SU-DHL-6 (cell line): ENCODE measurements around the gene PLCXD3.

Experiments
- H2AFZ ChIP-seq: fragments of 200-600 bp; sonication (generic); 2 replicates; pipeline ENCODE4 v1.6.1; 2014; ENCODE audit warnings: low read depth, mild to moderate bottlenecking, moderate library complexity, mixed read lengths, antibody characterized with exemption, low read length; ENCODE audit not compliant: severe bottlenecking
- H3F3A ChIP-seq: fragments of 200-600 bp; shearing (Covaris generic); 2 replicates; pipeline ENCODE4 v1.6.0; 2016; ENCODE audit warnings: antibody characterized with exemption, mild to moderate bottlenecking; ENCODE audit not compliant: insufficient read depth
- H3K27ac ChIP-seq: fragments of 200-600 bp; sonication (generic); 2 replicates; pipeline ENCODE4 v1.5.1; 2016; ENCODE audit warnings: low read depth, mild to moderate bottlenecking, low read length, moderate library complexity, mixed read lengths
- H3K27me3 ChIP-seq: fragments of 200-600 bp; sonication (generic), shearing (Covaris generic); 2 replicates; pipeline ENCODE4 v1.6.0; 2014; ENCODE audit warnings: mild to moderate bottlenecking, low read length
- H3K36me3 ChIP-seq: fragments of 200-600 bp; sonication (generic); 2 replicates; pipeline ENCODE4 v1.6.1; 2014; ENCODE audit warnings: mild to moderate bottlenecking, low read length, mixed read lengths
- H3K4me2 ChIP-seq: fragments of 300-600, 200-600 bp; shearing (Covaris generic), sonication (generic); 2 replicates; pipeline ENCODE4 v1.6.0; 2014; ENCODE audit warnings: low read length, low read depth, mild to moderate bottlenecking; ENCODE audit not compliant: poor library complexity, severe bottlenecking
- H3K4me3 ChIP-seq: fragments of 200-600 bp; sonication (generic); 2 replicates; pipeline ENCODE4 v1.5.1; 2014; ENCODE audit warnings: antibody characterized with exemption, low read length, mild to moderate bottlenecking, mixed read lengths; ENCODE audit not compliant: insufficient read depth, poor library complexity, severe bottlenecking
- H3K79me2 ChIP-seq: fragments of 200-600 bp; sonication (generic); 2 replicates; pipeline ENCODE4 v1.6.1; 2014; ENCODE audit warnings: mild to moderate bottlenecking, low read length, moderate library complexity; ENCODE audit not compliant: insufficient read depth
- H3K9ac ChIP-seq: fragments of 200-600 bp; sonication (generic); 2 replicates; pipeline ENCODE4 v1.7.0; 2014; ENCODE audit warnings: mild to moderate bottlenecking, low read length
- H3K9me2 ChIP-seq: fragments of 200-600 bp; sonication (generic); replicated peaks from 2 replicates; pipeline ENCODE4 v1.6.1; 2014; ENCODE audit warnings: low read length; ENCODE audit not compliant: insufficient read depth
- H3K9me3 ChIP-seq: fragments of 200-600 bp; sonication (generic); 2 replicates; pipeline ENCODE4 v1.6.1; 2014; ENCODE audit warnings: low read length, mixed read lengths; ENCODE audit not compliant: insufficient read depth
- H4K20me1 ChIP-seq: fragments of 200-600 bp; sonication (generic); 2 replicates; pipeline ENCODE4 v1.6.1; 2014; ENCODE audit warnings: low read depth, mild to moderate bottlenecking, antibody characterized with exemption, low read length, moderate library complexity, mixed read lengths
- CTCF ChIP-seq: fragments of 200-600 bp; sonication (generic); IDR thresholded peaks from one replicate; pipeline ENCODE4 v1.5.1; 2017; ENCODE audit warnings: antibody characterized with exemption, mild to moderate bottlenecking, low read length, moderate library complexity; ENCODE audit not compliant: insufficient read depth, poor library complexity, severe bottlenecking
- EZH2phosphoT487 ChIP-seq: fragments of 200-600 bp; sonication (generic), shearing (Covaris generic); conservative IDR thresholded peaks from 2 replicates; pipeline ENCODE4 v1.6.1; 2018; ENCODE audit warnings: mild to moderate bottlenecking, antibody characterized with exemption, low read length, moderate library complexity, mixed read lengths

PLCXD3 gene

GRCh38 chr5:41277476-41278245, 232.7 kb downstream of the PLCXD3 start:
- no peak overlapping the region for H3K4me3 ChIP-seq
- no peaks in the 10 kb centered on the region for H3K27me3 ChIP-seq
- no peaks in the 10 kb centered on the region for H3K9me2 ChIP-seq
- no peaks in the 10 kb centered on the region for H4K20me1 ChIP-seq
- no peaks in the 10 kb centered on the region for H3K9me3 ChIP-seq
- no peak overlapping the region for H3K27ac ChIP-seq
- TF ChIP-seq CTCF = no peak
- TF ChIP-seq EZH2phosphoT487 = no peak
- H2AFZ ChIP-seq = no peak overlapping the region
- no peaks in the 10 kb centered on the region for H3F3A ChIP-seq
- no peak overlapping the region for H3K4me2 ChIP-seq
- H3K36me3 ChIP-seq = no peaks in the 10 kb centered on the region
- H3K79me2 ChIP-seq = no peaks in the 10 kb centered on the region
- H3K9ac ChIP-seq = no peak overlapping the region

GRCh38 chr5:41275813-41276512, 234.4 kb downstream of the PLCXD3 start:
- Histone ChIP-seq H3K9ac (no peak overlapping the region), H3K27me3 (no peaks in the 10 kb centered on the region), H2AFZ (no peak overlapping the region), H3K79me2 (no peaks in the 10 kb centered on the region), H4K20me1 (no peaks in the 10 kb centered on the region), H3K4me3 (no peak overlapping the region), H3K36me3 (no peaks in the 10 kb centered on the region), H3K27ac (no peak overlapping the region), H3F3A (no peaks in the 10 kb centered on the region), H3K9me3 (no peaks in the 10 kb centered on the region), H3K4me2 (no peak overlapping the region), H3K9me2 (no peaks in the 10 kb centered on the region)
- TF ChIP-seq CTCF (no peak), EZH2phosphoT487 (no peak)

- Histone ChIP-seq H3K79me2 (no peaks in the 10 kb centered on the region), H3K4me3 (no peak overlapping the region), H3K9me2 (no peaks in the 10 kb centered on the region), H3K4me2 (no peak overlapping the region), H3F3A (no peaks in the 10 kb centered on the region), H2AFZ (no peak overlapping the region), H4K20me1 (no peaks in the 10 kb centered on the region), H3K9me3 (no peaks in the 10 kb centered on the region), H3K27ac (no peak overlapping the region), H3K27me3 (no peaks in the 10 kb centered on the region), H3K9ac (no peak overlapping the region), H3K36me3 (no peaks in the 10 kb centered on the region)
- no peak for TF ChIP-seq EZH2phosphoT487
- peak; percentile 37 for TF ChIP-seq CTCF
Observed at GRCh38 chr5:41270423-41271251, 239.8 kb downstream of the PLCXD3 start.
